K562 (cell line): ENCODE measurements around the gene ABCC1. TPM values are rescaled to one million over a fixed set of nuclear protein-coding genes. Genes with fewer than 3 reads are reported as not detected.
A peak's percentile ranks its signal among the peaks of the same experiment; 100 is the strongest.

Experiments
- ATAC-seq: fragments of 200-7000 bp; cut with Tn5 transposase; 3 replicates; pipeline ENCODE4 v1.9.1; 2020; ENCODE audit warnings: moderate library complexity
- BruUV-seq: library from RNA; stranded (reverse); fragments of 400-500 nt; replicated peaks from 2 replicates; lab custom pipeline; 2021; lab: Mats Ljungman, UMichigan
- CTCF ChIA-PET: fragments of 300-600 bp; formaldehyde crosslinking; extraction: SDS; loops from one replicate; lab custom pipeline; 2021; ENCODE audit warnings: low intra/inter-chr PET ratio; lab: Yijun Ruan, JAX
- POLR2A ChIA-PET: fragments of 300-600, 350-650 bp; sonication (Branson Sonifier 250); formaldehyde crosslinking; extraction: SDS; loops from one replicate; lab custom pipeline; 2021; ENCODE audit warnings: antibody characterized with exemption, inconsistent platforms; lab: Yijun Ruan, JAX
- DNase-seq, 4 experiments: peaks; one replicate each; pipeline versions ENCODE4 v3.0.0 to v3.0.0-alpha.2; 2011 to 2018; ENCODE audit warnings: low spot score in 3 of 4, mixed read lengths in 3 of 4; ENCODE audit errors: extremely low read depth in 1 of 4
- FAIRE-seq: peaks from 2 replicates; lab custom pipeline; 2011; peaks lifted over from hg19 to GRCh38; lab: Jason Lieb, UNC
- H2AFZ ChIP-seq: 2 replicates; pipeline ENCODE4 v1.6.0; 2011; ENCODE audit warnings: low read depth, low read length, control low read depth, inconsistent platforms
- H3K27ac ChIP-seq: fragments of 200-600 bp; 3 replicates; pipeline ENCODE4 v1.8.0; 2011; ENCODE audit warnings: low read depth, mild to moderate bottlenecking, control low read depth, inconsistent platforms, low read length, moderate library complexity, mixed read lengths; ENCODE audit errors: extremely low read depth
- H3K27me3 ChIP-seq, 2 experiments: fragments of 300-600 bp in 1 of 2; 2 replicates in 1 of 2; 3 replicates in 1 of 2; pipeline versions ENCODE4 v1.6.0 to v1.8.0; 2011; ENCODE audit warnings: inconsistent platforms in 2 of 2, low read length in 2 of 2, mild to moderate bottlenecking in 1 of 2, mixed read lengths in 1 of 2, moderate library complexity in 1 of 2; ENCODE audit not compliant: control insufficient read depth in 2 of 2, insufficient read depth in 2 of 2
- H3K36me3 ChIP-seq: fragments of 300-600 bp; 3 replicates; pipeline ENCODE4 v1.8.0; 2011; ENCODE audit warnings: mild to moderate bottlenecking, low read length, inconsistent platforms; ENCODE audit not compliant: control insufficient read depth, insufficient read depth
- H3K4me1 ChIP-seq, 2 experiments: fragments of 200-600 bp in 1 of 2; replicated peaks in 1 of 2; 2 replicates in 1 of 2; 3 replicates in 1 of 2; pipeline versions ENCODE4 v1.5.1 to v1.8.0; 2011; ENCODE audit warnings: inconsistent platforms in 2 of 2, low read length in 2 of 2, mild to moderate bottlenecking in 1 of 2, mixed read lengths in 1 of 2, moderate library complexity in 1 of 2; ENCODE audit not compliant: control insufficient read depth in 2 of 2, insufficient read depth in 2 of 2
- H3K4me2 ChIP-seq: 2 replicates; pipeline ENCODE4 v1.6.1; 2011; ENCODE audit warnings: low read length, control low read depth, inconsistent platforms, mixed read lengths; ENCODE audit not compliant: insufficient read depth
- H3K4me3 ChIP-seq: fragments of 200-600 bp; sonication (generic), shearing (Covaris generic); 2 replicates; pipeline ENCODE4 v1.5.1; 2016; ENCODE audit warnings: control low read depth, inconsistent platforms
- H3K79me2 ChIP-seq: fragments of 200-600 bp; 3 replicates; pipeline ENCODE4 v1.8.0; 2011; ENCODE audit warnings: low read length, inconsistent platforms; ENCODE audit not compliant: control insufficient read depth, insufficient read depth
- H3K9ac ChIP-seq, 2 experiments: 2 replicates each; pipeline versions ENCODE4 v1.6.0 to v1.6.1; 2011; ENCODE audit warnings: low read depth in 2 of 2, low read length in 2 of 2, control low read depth in 1 of 2, inconsistent platforms in 1 of 2, mild to moderate bottlenecking in 1 of 2, mixed read lengths in 1 of 2; ENCODE audit not compliant: insufficient read depth in 1 of 2
- H3K9me1 ChIP-seq: one replicate; pipeline ENCODE4 v1.6.0; 2011; ENCODE audit warnings: inconsistent platforms, mild to moderate bottlenecking, low read length, moderate library complexity; ENCODE audit not compliant: control insufficient read depth, insufficient read depth
- H3K9me3 ChIP-seq: replicated peaks from 2 replicates; pipeline ENCODE4 v1.5.1; 2011; ENCODE audit warnings: low read depth, low read length, inconsistent platforms; ENCODE audit not compliant: control insufficient read depth, insufficient read depth
- H4K20me1 ChIP-seq: replicated peaks from 2 replicates; pipeline ENCODE4 v1.6.1; 2011; ENCODE audit warnings: low read length, inconsistent platforms, mixed read lengths; ENCODE audit not compliant: control insufficient read depth, insufficient read depth
- CREM ChIP-seq: IDR thresholded peaks from 2 replicates; pipeline ENCODE4 v1.6.1; 2014; ENCODE audit warnings: antibody characterized with exemption, low read depth
- DNMT1 ChIP-seq: fragments of 450-650 bp; IDR thresholded peaks from 2 replicates; pipeline ENCODE4 v1.6.1; 2016; ENCODE audit warnings: antibody characterized with exemption, mild to moderate bottlenecking
- ELF4 ChIP-seq: fragments of 450-650 bp; formaldehyde crosslinking; IDR thresholded peaks from 2 replicates; pipeline ENCODE4 v1.4.0; 2022; ENCODE audit warnings: missing genetic modification characterization
- EP400 ChIP-seq: fragments of 450-650 bp; IDR thresholded peaks from 2 replicates; pipeline ENCODE4 v1.6.1; 2017; ENCODE audit warnings: antibody characterized with exemption, mild to moderate bottlenecking, moderate library complexity
- ERF ChIP-seq: fragments of 450-650 bp; formaldehyde crosslinking; IDR thresholded peaks from 2 replicates; pipeline ENCODE4 v1.4.0; 2020; ENCODE audit warnings: mild to moderate bottlenecking, mixed read lengths
- ETV1 ChIP-seq: fragments of 450-650 bp; conservative IDR thresholded peaks from 2 replicates; pipeline ENCODE4 v1.6.1; 2016; ENCODE audit warnings: missing genetic modification characterization, control low read depth, low read depth, missing compliant biosample characterization
- GABPB1 ChIP-seq: sonication (generic); formaldehyde crosslinking; IDR thresholded peaks from 2 replicates; pipeline ENCODE4 v1.8.0; 2022; ENCODE audit warnings: mild to moderate bottlenecking, missing genetic modification reagents
- HSF4 ChIP-seq: fragments of 250-450 bp; sonication (Bioruptor Pico); IDR thresholded peaks from 2 replicates; pipeline ENCODE4 v2.1.2; 2022; ENCODE audit warnings: mild to moderate bottlenecking, moderate library complexity, borderline replicate concordance
- IRF2 ChIP-seq: sonication (generic); formaldehyde crosslinking; IDR thresholded peaks from 2 replicates; pipeline ENCODE4 v1.8.1; 2022; ENCODE audit warnings: mild to moderate bottlenecking, missing genetic modification reagents
- JUND ChIP-seq, 2 experiments: IDR thresholded peaks; 2 replicates in 1 of 2; 3 replicates in 1 of 2; pipeline ENCODE4 v1.6.1; 2011; ENCODE audit warnings: borderline replicate concordance in 2 of 2, low read depth in 2 of 2, low read length in 2 of 2, improper control_type of control experiment in 1 of 2, missing biosample characterization in 1 of 2, missing genetic modification characterization in 1 of 2, missing genetic modification reagents in 1 of 2
- MCM7 ChIP-seq, 2 experiments: fragments of 450-650 bp; IDR thresholded peaks; 2 replicates each; pipeline ENCODE4 v1.6.1; 2016 to 2018
- NCOA2 ChIP-seq, 2 experiments: fragments of 450-650 bp; IDR thresholded peaks; 2 replicates each; pipeline ENCODE4 v1.6.1; 2018; ENCODE audit warnings: mild to moderate bottlenecking in 2 of 2, moderate library complexity in 1 of 2; ENCODE audit not compliant: partially characterized antibody in 2 of 2
- NFIX ChIP-seq: fragments of 250-450 bp; sonication (Bioruptor Pico); IDR thresholded peaks from 2 replicates; pipeline ENCODE4 v1.4.0; 2020; ENCODE audit warnings: low read depth, mild to moderate bottlenecking, moderate library complexity
- YY1 ChIP-seq, 3 experiments: IDR thresholded peaks; 2 replicates each; pipeline ENCODE4 v1.6.1; 2011; ENCODE audit warnings: low read length in 2 of 3, mild to moderate bottlenecking in 2 of 3, moderate library complexity in 2 of 3, borderline replicate concordance in 1 of 3, control low read depth in 1 of 3, low read depth in 1 of 3; ENCODE audit not compliant: insufficient read depth in 3 of 3, insufficient replicate concordance in 2 of 3, control insufficient read depth in 1 of 3, insufficient read length in 1 of 3; ENCODE audit errors: extremely low read depth in 1 of 3
- ZFP1 ChIP-seq: fragments of 450-650 bp; formaldehyde crosslinking; IDR thresholded peaks from 2 replicates; pipeline ENCODE4 v1.4.0; 2020; ENCODE audit warnings: mild to moderate bottlenecking, mixed read lengths
- ZHX1 ChIP-seq: fragments of 150-350 bp; conservative IDR thresholded peaks from 2 replicates; pipeline ENCODE4 v1.6.1; 2014; ENCODE audit warnings: low read length
- ZNF445 ChIP-seq: fragments of 250-450 bp; sonication (Bioruptor Pico); IDR thresholded peaks from 2 replicates; pipeline ENCODE4 v1.4.0; 2020; ENCODE audit warnings: low read depth, mild to moderate bottlenecking, moderate library complexity
- ZNF780A ChIP-seq: fragments of 250-450 bp; sonication (Bioruptor Pico); IDR thresholded peaks from 2 replicates; pipeline ENCODE4 v1.5.0; 2021; ENCODE audit warnings: mild to moderate bottlenecking
- WGBS: fragments of 100-300 bp; shearing (Covaris generic); methylation state at CpG from one replicate; pipeline ENCODE4 v1.1.6; 2016; ENCODE audit warnings: low coverage, mixed read lengths; ENCODE audit not compliant: insufficient coverage; ENCODE audit errors: missing lambda C conversion rate; 5-methylcytosine and 5-hydroxymethylcytosine counted together
- in situ Hi-C: fragments of 300-500 bp; cut with MboI; formaldehyde crosslinking; loops from 4 replicates; pipeline ENCODE4 v1.15.0; 2018; ENCODE audit warnings: inconsistent platforms, mixed read lengths
- intact Hi-C: fragments of 100-400 bp; cut with micrococcal nuclease; formaldehyde crosslinking; loops from 2 replicates; pipeline ENCODE4 v1.14.2; 2022
- polyA plus RNA-seq, 8 experiments: library from polyadenylated mRNA; depleted of rRNA in 4 of 8; stranded (reverse) in 5 of 8; unstranded in 3 of 8; fragments of >200 nt; fragmentation: Nextera tagmentation in 2 of 8; fragmentation: Illumina TruSeq in 1 of 8; extraction: Ambion mirVana in 2 of 8; extraction: Trizol in 1 of 8; gene quantifications; 2 replicates each; pipeline versions ENCODE4 v1.2.1 to v1.2.3, GENCODE V29; 2011 to 2014; ENCODE audit warnings: inconsistent platforms in 1 of 8, missing spikeins in 1 of 8
- total RNA-seq, 7 experiments: library from RNA; depleted of rRNA in 6 of 7; stranded (reverse); fragments of >200 nt in 6 of 7; fragmentation: Illumina TruSeq in 2 of 7; extraction: Trizol in 2 of 7; gene quantifications; 2 replicates each; pipeline versions ENCODE4 v1.2.1 to v1.2.3, GENCODE V29; 2011 to 2021; ENCODE audit warnings: low replicate concordance in 1 of 7
- TF ChIP-seq, protein P1 (sequence below): fragments of 250-450 bp; sonication (Bioruptor Pico); IDR thresholded peaks from 2 replicates; pipeline ENCODE4 v1.6.1; 2021; ENCODE audit warnings: mild to moderate bottlenecking

Gene ABCC1
- total and polyA plus RNA-seq, 9 of the 15 experiments (the other 6 are each of a cell fraction or from before 2014, with no cell fraction given) = 3.9 to 41.6 (median 10.0) TPM

- DNase-seq = peak; percentile 72 to 82 (median 76)
- TF ChIP-seq NFIX (no peak), GABPB1 (peak; percentile 70), ERF (CRISPR knock-in tag) (no peak), DNMT1 (no peak), NCOA2 (IDR thresholded peaks at IDR 0.05; ENCODE audit: partially characterized antibody in 2 of 2) (peak in 1 of 2 experiments; percentile 55), YY1 (IDR thresholded peaks at IDR 0.05; ENCODE audit: borderline replicate concordance in 1 of 3, control insufficient read depth in 1 of 3, extremely low read depth in 1 of 3, insufficient read depth in 3 of 3, insufficient read length in 1 of 3, insufficient replicate concordance in 2 of 3, low read depth in 1 of 3, low read length in 2 of 3) (peak in 1 of 3 experiments; percentile 77), IRF2 (CRISPR knock-in tag) (no peak), CREM (peak; percentile 81), EP400 (peak; percentile 36; the same call in 1 of the 2 replicates), ZNF445 (CRISPR knock-in tag) (no peak), ZFP1 (CRISPR knock-in tag) (no peak), ELF4 (CRISPR knock-in tag) (peak; percentile 71; the same call in 1 of the 2 replicates), ZNF780A (no peak), MCM7 (IDR thresholded peaks at IDR 0.05) (no peak), ETV1 (peak; percentile 88), JUND (IDR thresholded peaks at IDR 0.05; ENCODE audit: borderline replicate concordance, low read depth, low read length) (peak; percentile 62), JUND (tag; IDR thresholded peaks at IDR 0.05; ENCODE audit: borderline replicate concordance, low read depth, low read length) (peak; percentile 48; the same call in 1 of the 3 replicates), ZHX1 (no peak), HSF4 (CRISPR knock-in tag) (peak; percentile 60; the same call in 1 of the 2 replicates)
- TF ChIP-seq, protein P1, sequence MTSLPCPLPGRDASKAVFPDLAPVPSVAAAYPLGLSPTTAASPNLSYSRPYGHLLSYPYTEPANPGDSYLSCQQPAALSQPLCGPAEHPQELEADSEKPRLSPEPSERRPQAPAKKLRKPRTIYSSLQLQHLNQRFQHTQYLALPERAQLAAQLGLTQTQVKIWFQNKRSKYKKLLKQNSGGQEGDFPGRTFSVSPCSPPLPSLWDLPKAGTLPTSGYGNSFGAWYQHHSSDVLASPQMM (CRISPR knock-in tag) = no peak
These were observed 171.2 kb downstream of the ABCC1 start for GRCh38 chr16:16120382-16121184.

More at GRCh38 chr16:16120382-16121184, 171.2 kb downstream of the ABCC1 start:
- WGBS = 35% methylated on average over 17 of the region's 17 CpGs
- ChIA-PET CTCF (no interaction called here), POLR2A (no interaction called here)
- Histone ChIP-seq H3K36me3 (peaks cover 83% of the 10 kb centered on the region), H2AFZ (no peak overlapping the region; the same call in 1 of the 2 replicates), H3K79me2 (no peaks in the 10 kb centered on the region), H3K4me3 (no peak overlapping the region), H3K9me1 (no peaks in the 10 kb centered on the region), H3K4me2 (peak overlapping the region; percentile 61), H4K20me1 (no peaks in the 10 kb centered on the region), H3K9me3 (peaks cover 26% of the 10 kb centered on the region), H3K27ac (peak overlapping the region; percentile 85), H3K9ac (peak overlapping the region; percentile 35 to 75; a peak in 3 of 4 replicates), H3K4me1 (peaks cover 14 to 18% of the 10 kb centered on the region in 2 experiments; a peak in 4 of 5 replicates), H3K27me3 (no peaks in the 10 kb centered on the region)
- BruUV-seq = no TSS peak
- ATAC-seq (peak; percentile 91), FAIRE-seq (peak; percentile 87)
- intact Hi-C loops (no loop called here), in situ Hi-C loops (loop anchor here (5.0 kb wide), 1 partner anchor 243 kb away; no protein-coding TSS in a partner anchor)
